HL-60 (cell line): Measurements from ENCODE around the gene ELMO1.

Experiments used
- DNase-seq, 2 experiments: peaks; one replicate each; pipeline ENCODE4 v3.0.0-alpha.2; 2010 to 2020; ENCODE audit warnings: low read depth in 1 of 2, low spot score in 1 of 2
- H3K27ac ChIP-seq: fragments of 250-450 bp; sonication (Bioruptor Pico); replicated peaks from 2 replicates; pipeline ENCODE4 v1.5.1; 2020; ENCODE audit warnings: mild to moderate bottlenecking, moderate library complexity
- H3K27me3 ChIP-seq: fragments of 250-450 bp; sonication (Bioruptor Pico); 2 replicates; pipeline ENCODE4 v1.5.1; 2021; ENCODE audit warnings: mild to moderate bottlenecking, moderate library complexity; ENCODE audit not compliant: insufficient read depth, poor library complexity, severe bottlenecking
- H3K4me3 ChIP-seq: replicated peaks from 2 replicates; pipeline ENCODE4 v1.5.1; 2011; ENCODE audit warnings: mild to moderate bottlenecking, control low read depth, low read length; ENCODE audit not compliant: insufficient read depth
- GABPA ChIP-seq: IDR thresholded peaks from 2 replicates; pipeline ENCODE4 v1.6.1; 2012; ENCODE audit warnings: low read depth
- POLR2AphosphoS5 ChIP-seq: IDR thresholded peaks from 2 replicates; pipeline ENCODE4 v1.6.1; 2012; ENCODE audit warnings: low read depth
- REST ChIP-seq: IDR thresholded peaks from 2 replicates; pipeline ENCODE4 v1.6.1; 2012; ENCODE audit warnings: low read depth; ENCODE audit not compliant: insufficient replicate concordance
- SPI1 ChIP-seq: IDR thresholded peaks from 2 replicates; pipeline ENCODE4 v1.6.1; 2012; ENCODE audit warnings: low read depth, mild to moderate bottlenecking, borderline replicate concordance
- TF ChIP-seq, protein P1 (sequence below): IDR thresholded peaks from one replicate; pipeline ENCODE4 v1.5.1; 2011; ENCODE audit warnings: low read length, control low read depth, inconsistent platforms; ENCODE audit not compliant: insufficient read depth

Gene ELMO1

GRCh38 chr7:37431413-37431812 lies 17.3 kb downstream of the ELMO1 start:
- H3K4me3 ChIP-seq: no peak overlapping the region
- DNase-seq: no peak
- TF ChIP-seq REST (no peak), SPI1 (no peak), GABPA (no peak), POLR2AphosphoS5 (no peak)
- TF ChIP-seq, protein P1, sequence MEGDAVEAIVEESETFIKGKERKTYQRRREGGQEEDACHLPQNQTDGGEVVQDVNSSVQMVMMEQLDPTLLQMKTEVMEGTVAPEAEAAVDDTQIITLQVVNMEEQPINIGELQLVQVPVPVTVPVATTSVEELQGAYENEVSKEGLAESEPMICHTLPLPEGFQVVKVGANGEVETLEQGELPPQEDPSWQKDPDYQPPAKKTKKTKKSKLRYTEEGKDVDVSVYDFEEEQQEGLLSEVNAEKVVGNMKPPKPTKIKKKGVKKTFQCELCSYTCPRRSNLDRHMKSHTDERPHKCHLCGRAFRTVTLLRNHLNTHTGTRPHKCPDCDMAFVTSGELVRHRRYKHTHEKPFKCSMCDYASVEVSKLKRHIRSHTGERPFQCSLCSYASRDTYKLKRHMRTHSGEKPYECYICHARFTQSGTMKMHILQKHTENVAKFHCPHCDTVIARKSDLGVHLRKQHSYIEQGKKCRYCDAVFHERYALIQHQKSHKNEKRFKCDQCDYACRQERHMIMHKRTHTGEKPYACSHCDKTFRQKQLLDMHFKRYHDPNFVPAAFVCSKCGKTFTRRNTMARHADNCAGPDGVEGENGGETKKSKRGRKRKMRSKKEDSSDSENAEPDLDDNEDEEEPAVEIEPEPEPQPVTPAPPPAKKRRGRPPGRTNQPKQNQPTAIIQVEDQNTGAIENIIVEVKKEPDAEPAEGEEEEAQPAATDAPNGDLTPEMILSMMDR: no peak
- H3K27ac ChIP-seq: no peak overlapping the region
- H3K27me3 ChIP-seq: no peaks in the 10 kb centered on the region

DNA sequence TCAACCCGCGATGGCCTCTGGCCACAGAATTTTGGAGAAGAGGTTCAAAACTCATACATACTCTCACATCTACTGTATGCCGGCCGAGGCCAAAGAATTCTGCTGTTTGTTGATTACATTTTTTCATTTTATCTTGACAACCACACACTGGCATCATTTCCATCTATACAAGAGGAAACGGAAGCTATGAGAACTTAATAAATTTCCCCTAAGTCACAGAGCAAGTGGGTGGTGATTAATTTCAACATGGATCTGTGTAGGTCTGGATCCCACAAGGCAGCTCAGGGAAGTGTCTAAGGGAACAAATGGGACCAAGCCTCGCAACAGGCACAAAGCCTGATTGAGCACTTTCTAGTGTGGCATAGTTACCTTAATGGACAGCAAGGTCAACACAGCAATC lies 18.0 kb downstream of the ELMO1 start:
- no peak overlapping the region for H3K4me3 ChIP-seq
- no peak overlapping the region for H3K27ac ChIP-seq
- TF ChIP-seq, protein P1: no peak
- no peak for TF ChIP-seq POLR2AphosphoS5
- TF ChIP-seq GABPA: no peak
- no peak for TF ChIP-seq REST
- TF ChIP-seq SPI1: no peak
- H3K27me3 ChIP-seq: no peaks in the 10 kb centered on the region
- no peak for DNase-seq

GRCh38 chr7:37430171-37430570 lies 18.5 kb downstream of the ELMO1 start:
- no peak for DNase-seq
- TF ChIP-seq REST (no peak), GABPA (no peak), POLR2AphosphoS5 (no peak), SPI1 (no peak)
- TF ChIP-seq, protein P1: no peak
- no peak overlapping the region for H3K27ac ChIP-seq
- no peak overlapping the region for H3K4me3 ChIP-seq
- no peaks in the 10 kb centered on the region for H3K27me3 ChIP-seq
